BLaER1 treated with 17β-estradiol and CSF1 and Interleukin-3, amounts not matched to agents 10 nM and 100 nM (cell line): ENCODE results near the gene MAML2.

Experiments
- H3K27ac ChIP-seq, 11 experiments: shearing (Covaris generic); formaldehyde crosslinking; 2 replicates each; pipeline ENCODE4 v1.8.1; 2022
- H3K27me3 ChIP-seq, 11 experiments: shearing (Covaris generic); formaldehyde crosslinking; 2 replicates each; pipeline ENCODE4 v1.8.1; 2022
- H3K36me3 ChIP-seq, 11 experiments: shearing (Covaris generic); formaldehyde crosslinking; 2 replicates each; pipeline ENCODE4 v1.8.1; 2022
- H3K4me1 ChIP-seq, 10 experiments: shearing (Covaris generic); formaldehyde crosslinking; 2 replicates each; pipeline ENCODE4 v1.8.1; 2022
- H3K4me2 ChIP-seq, 11 experiments: shearing (Covaris generic); formaldehyde crosslinking; 2 replicates each; pipeline ENCODE4 v1.8.1; 2022
- H3K4me3 ChIP-seq, 10 experiments: shearing (Covaris generic); formaldehyde crosslinking; 2 replicates each; pipeline ENCODE4 v1.8.1; 2022
- H3K9ac ChIP-seq, 11 experiments: shearing (Covaris generic); formaldehyde crosslinking; 2 replicates each; pipeline ENCODE4 v1.8.1; 2022
- H3K9me3 ChIP-seq, 11 experiments: shearing (Covaris generic); formaldehyde crosslinking; replicated peaks in 1 of 11; 2 replicates each; pipeline ENCODE4 v1.8.1; 2022
- H4K20me1 ChIP-seq, 11 experiments: shearing (Covaris generic); formaldehyde crosslinking; 2 replicates each; pipeline ENCODE4 v1.8.1; 2022
- Cebpa-rat ChIP-seq, 11 experiments: shearing (Covaris generic); IDR thresholded peaks; 2 replicates each; pipeline ENCODE4 v1.8.1; 2022

MAML2 gene

DNA sequence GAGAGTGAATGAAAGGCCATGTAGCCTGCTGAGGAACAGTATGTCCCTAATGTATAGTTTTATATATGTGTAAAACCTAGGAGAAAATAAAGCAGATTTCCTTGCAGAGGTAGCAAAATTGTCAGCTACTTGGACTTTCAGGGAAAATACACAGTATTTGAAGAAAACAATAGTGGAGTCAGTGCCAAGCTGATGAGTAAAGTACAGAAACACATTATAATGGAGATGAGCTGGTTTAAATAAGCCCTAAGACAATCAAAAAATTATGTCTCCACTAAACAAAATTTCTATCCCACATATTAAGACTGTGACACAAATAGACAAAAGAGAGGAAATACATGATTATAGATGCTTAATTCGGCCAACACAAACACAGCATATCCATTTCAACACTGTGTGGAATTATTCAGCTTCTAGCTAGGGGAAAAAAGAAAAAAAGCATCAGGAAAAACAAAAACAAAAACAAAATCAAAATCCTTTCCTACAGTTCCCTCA is 75.9 kb downstream of the MAML2 start:
- H3K4me2 ChIP-seq = peak overlapping the region; percentile 25 to 63 (median 39); a peak in 20 of 22 replicates
- H3K9ac ChIP-seq = no peak overlapping the region
- no peak for TF ChIP-seq Cebpa-rat (IDR thresholded peaks at IDR 0.05)

DNA sequence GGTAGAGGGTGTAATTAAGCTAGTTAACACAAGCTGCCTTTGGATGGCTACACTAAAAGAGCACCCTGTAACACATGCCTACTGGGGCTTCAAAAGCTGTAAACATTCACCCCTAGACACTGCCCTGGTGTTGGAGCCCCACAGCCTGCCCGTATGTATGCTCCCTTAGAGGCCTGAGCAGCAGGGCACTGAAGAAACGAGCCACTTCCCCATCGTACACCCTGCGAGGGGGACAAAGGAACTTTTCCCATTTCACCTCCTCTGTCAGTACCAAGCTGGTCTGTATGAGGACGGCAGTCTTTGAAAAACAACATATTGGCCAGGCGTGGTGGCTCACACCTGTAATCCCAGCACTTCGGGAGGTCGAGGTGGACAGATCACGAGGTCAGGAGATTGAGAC is 77.0 kb downstream of the MAML2 start:
- peaks cover 14 to 75% (median 24%) of the 10 kb centered on the region in 10 experiments for H3K4me1 ChIP-seq

More for the DNA sequence above, 75.9 kb downstream of the MAML2 start:
- Histone ChIP-seq H3K9me3 (peaks cover 0 to 46% (median 10%) of the 10 kb centered on the region in 11 experiments; a peak in 14 of 22 replicates), H4K20me1 (peaks cover 0 to 36% (median 0%) of the 10 kb centered on the region in 11 experiments; a peak in 3 of 22 replicates), H3K4me3 (no peak overlapping the region), H3K27ac (peak overlapping the region in 4 of 11 experiments; percentile 2 to 27 (median 10); a peak in 2 of 22 replicates), H3K4me1 (peaks cover 14 to 66% (median 24%) of the 10 kb centered on the region in 10 experiments), H3K27me3 (no peaks in the 10 kb centered on the region), H3K36me3 (peaks cover 0 to 47% (median 0%) of the 10 kb centered on the region in 11 experiments; a peak in 7 of 22 replicates)

GRCh38 chr11:96265220-96265737 is 77.7 kb downstream of the MAML2 start:
- peaks cover 0 to 31% (median 0%) of the 10 kb centered on the region in 11 experiments; a peak in 6 of 22 replicates for H3K36me3 ChIP-seq
- peaks cover 0 to 28% (median 10%) of the 10 kb centered on the region in 11 experiments; a peak in 14 of 22 replicates for H3K9me3 ChIP-seq
- H3K9ac ChIP-seq = no peak overlapping the region
- peak overlapping the region in 4 of 11 experiments; percentile 22 to 71 (median 61); a peak in 7 of 22 replicates for H3K4me2 ChIP-seq
- no peak overlapping the region for H3K4me3 ChIP-seq
- peaks cover 0 to 23% (median 0%) of the 10 kb centered on the region in 11 experiments; a peak in 3 of 22 replicates for H4K20me1 ChIP-seq
- no peaks in the 10 kb centered on the region for H3K27me3 ChIP-seq
- peaks cover 15 to 82% (median 27%) of the 10 kb centered on the region in 10 experiments for H3K4me1 ChIP-seq
- TF ChIP-seq Cebpa-rat (IDR thresholded peaks at IDR 0.05) = no peak
- H3K27ac ChIP-seq = peak overlapping the region in 3 of 11 experiments; percentile 11 to 40 (median 34); a peak in 6 of 22 replicates

More for the DNA sequence above, 77.0 kb downstream of the MAML2 start:
- peak overlapping the region in 6 of 11 experiments; percentile 22 to 71 (median 49); a peak in 7 of 22 replicates for H3K4me2 ChIP-seq
- H3K9me3 ChIP-seq = peaks cover 0 to 35% (median 10%) of the 10 kb centered on the region in 11 experiments; a peak in 14 of 22 replicates
- peak overlapping the region in 4 of 11 experiments; percentile 6 to 40 (median 22); a peak in 3 of 22 replicates for H3K27ac ChIP-seq
- H4K20me1 ChIP-seq = peaks cover 0 to 26% (median 0%) of the 10 kb centered on the region in 11 experiments; a peak in 3 of 22 replicates
- TF ChIP-seq Cebpa-rat (IDR thresholded peaks at IDR 0.05) = no peak
- H3K36me3 ChIP-seq = peaks cover 0 to 36% (median 0%) of the 10 kb centered on the region in 11 experiments; a peak in 7 of 22 replicates
- no peak overlapping the region for H3K4me3 ChIP-seq
- H3K9ac ChIP-seq = no peak overlapping the region
- no peaks in the 10 kb centered on the region for H3K27me3 ChIP-seq

- no peaks in the 10 kb centered on the region for H3K27me3 ChIP-seq
- no peak for TF ChIP-seq Cebpa-rat (IDR thresholded peaks at IDR 0.05)
- H3K36me3 ChIP-seq = peaks cover 0 to 21% (median 0%) of the 10 kb centered on the region in 11 experiments; a peak in 3 of 22 replicates
- H3K4me3 ChIP-seq = no peak overlapping the region
- no peak overlapping the region for H3K9ac ChIP-seq
- H3K9me3 ChIP-seq = peaks cover 0 to 21% (median 10%) of the 10 kb centered on the region in 11 experiments; a peak in 14 of 22 replicates
- peak overlapping the region in 4 of 11 experiments; percentile 54 to 71 (median 66); a peak in 5 of 22 replicates for H3K4me2 ChIP-seq
- peaks cover 0 to 23% (median 0%) of the 10 kb centered on the region in 11 experiments; a peak in 3 of 22 replicates for H4K20me1 ChIP-seq
- H3K27ac ChIP-seq = peak overlapping the region in 5 of 11 experiments; percentile 20 to 72 (median 56); a peak in 5 of 22 replicates
- peaks cover 25 to 91% (median 36%) of the 10 kb centered on the region in 10 experiments for H3K4me1 ChIP-seq
These were observed 78.6 kb downstream of the MAML2 start for GRCh38 chr11:96264364-96264763.

DNA sequence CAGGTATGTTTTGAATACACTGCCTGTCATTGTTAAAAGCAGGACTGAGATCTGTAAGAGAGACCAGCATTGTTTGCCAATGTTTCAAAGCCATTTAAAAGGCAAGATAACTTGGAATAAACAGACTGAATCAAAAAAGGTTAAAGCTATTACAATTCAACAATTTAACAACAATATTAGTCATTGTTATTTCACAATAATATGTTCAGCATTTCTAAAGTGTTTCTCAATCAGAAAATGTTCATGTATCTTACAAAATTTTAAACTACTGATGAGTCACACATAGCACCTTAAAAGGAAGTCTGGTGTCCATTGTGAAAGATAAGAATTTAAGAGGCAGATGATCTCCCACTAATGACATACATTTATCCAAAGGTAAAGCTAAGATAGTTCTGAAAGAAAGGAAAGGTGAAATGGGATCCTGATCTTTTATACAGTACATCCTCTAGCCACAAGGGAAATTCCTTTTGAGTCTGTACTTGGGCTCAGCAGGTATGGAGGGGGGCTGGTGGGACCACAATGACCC is 79.7 kb downstream of the MAML2 start:
- Histone ChIP-seq H3K4me2 (peak overlapping the region in 6 of 11 experiments; percentile 36 to 71 (median 57); a peak in 9 of 22 replicates), H3K36me3 (peaks cover 0 to 11% (median 0%) of the 10 kb centered on the region in 11 experiments; a peak in 2 of 22 replicates), H3K9me3 (peaks cover 0 to 10% (median 2%) of the 10 kb centered on the region in 11 experiments; a peak in 10 of 22 replicates), H4K20me1 (peaks cover 0 to 21% (median 0%) of the 10 kb centered on the region in 11 experiments; a peak in 3 of 22 replicates), H3K4me1 (peaks cover 35 to 99% (median 46%) of the 10 kb centered on the region in 10 experiments), H3K27ac (peak overlapping the region in 9 of 11 experiments; percentile 6 to 72 (median 46); a peak in 15 of 22 replicates), H3K9ac (0 out of 22 replicates have a peak overlapping the region, but pooled peaks of 1 of the 11 experiments have one; percentile 43), H3K4me3 (no peak overlapping the region; a peak in 1 of 20 replicates), H3K27me3 (no peaks in the 10 kb centered on the region)
- no peak for TF ChIP-seq Cebpa-rat (IDR thresholded peaks at IDR 0.05)

DNA sequence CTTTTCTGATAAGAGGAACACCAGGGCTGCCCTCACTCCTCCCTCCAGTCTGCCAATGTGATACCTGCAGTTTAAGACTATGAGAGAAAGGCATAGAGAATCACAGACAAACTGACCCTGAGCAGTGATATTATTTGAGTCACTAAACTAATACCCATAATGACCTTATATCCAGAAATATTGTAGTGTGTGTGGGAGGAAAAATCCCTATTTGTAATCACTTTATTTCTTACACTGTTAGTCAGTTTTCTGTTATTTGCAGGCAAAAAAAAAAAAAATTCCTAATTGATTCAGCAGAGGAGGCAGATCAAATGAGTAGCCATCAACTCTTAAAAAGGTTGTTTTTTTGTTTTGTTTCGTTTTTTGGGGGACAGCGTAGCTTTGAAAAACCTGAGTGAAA is 82.5 kb downstream of the MAML2 start:
- Histone ChIP-seq H4K20me1 (peaks cover 0 to 18% (median 0%) of the 10 kb centered on the region in 11 experiments; a peak in 2 of 22 replicates), H3K4me1 (peaks cover 47 to 99% (median 56%) of the 10 kb centered on the region in 10 experiments), H3K27ac (peak overlapping the region in 6 of 11 experiments; percentile 19 to 92 (median 86); a peak in 7 of 22 replicates), H3K4me3 (no peak overlapping the region), H3K27me3 (no peaks in the 10 kb centered on the region), H3K4me2 (peak overlapping the region in 10 of 11 experiments; percentile 74 to 95 (median 88); a peak in 16 of 22 replicates), H3K9me3 (peaks cover 0 to 9% (median 0%) of the 10 kb centered on the region in 11 experiments; a peak in 3 of 22 replicates), H3K36me3 (peaks cover 0 to 7% (median 0%) of the 10 kb centered on the region in 11 experiments; a peak in 2 of 22 replicates), H3K9ac (no peak overlapping the region)
- TF ChIP-seq Cebpa-rat (IDR thresholded peaks at IDR 0.05) = no peak

- no peak for TF ChIP-seq Cebpa-rat (IDR thresholded peaks at IDR 0.05)
- H3K9me3 ChIP-seq = peaks cover 0 to 9% (median 0%) of the 10 kb centered on the region in 11 experiments; a peak in 2 of 22 replicates
- no peak overlapping the region for H3K9ac ChIP-seq
- H3K4me2 ChIP-seq = peak overlapping the region; percentile 74 to 95 (median 89); a peak in 21 of 22 replicates
- no peak overlapping the region for H3K4me3 ChIP-seq
- H3K36me3 ChIP-seq = peaks cover 0 to 7% (median 0%) of the 10 kb centered on the region in 11 experiments; a peak in 2 of 22 replicates
- peak overlapping the region in 7 of 11 experiments; percentile 19 to 92 (median 86); a peak in 13 of 22 replicates for H3K27ac ChIP-seq
- H3K4me1 ChIP-seq = peaks cover 52 to 99% (median 60%) of the 10 kb centered on the region in 10 experiments
- H4K20me1 ChIP-seq = peaks cover 0 to 13% (median 0%) of the 10 kb centered on the region in 11 experiments; a peak in 2 of 22 replicates
- H3K27me3 ChIP-seq = no peaks in the 10 kb centered on the region
These were observed 82.9 kb downstream of the MAML2 start for GRCh38 chr11:96260067-96260511.
